Fibroblast of mammary gland (primary cell): ENCODE measurements around the gene HDAC8.

Source experiments
- DNase-seq: peaks from one replicate; pipeline ENCODE4 v3.0.0-alpha.2; 2010; ENCODE audit warnings: low read depth
- H3K4me3 ChIP-seq: 2 replicates; pipeline ENCODE4 v1.5.1; 2011; ENCODE audit warnings: low read depth, mild to moderate bottlenecking, low read length, moderate library complexity; ENCODE audit not compliant: control insufficient read depth
- CTCF ChIP-seq: conservative IDR thresholded peaks from 2 replicates; pipeline ENCODE4 v1.5.1; 2011; ENCODE audit warnings: low read depth, low read length, inconsistent platforms; ENCODE audit not compliant: control insufficient read depth, insufficient read depth

The HDAC8 gene

GRCh38 chrX:72307646-72308051 lies 265.0 kb downstream of the HDAC8 start:
- no peak for DNase-seq
- no peak overlapping the region for H3K4me3 ChIP-seq
- no peak for TF ChIP-seq CTCF

- peak; percentile 62 for DNase-seq
- peak overlapping the region; percentile 47 for H3K4me3 ChIP-seq
- no peak for TF ChIP-seq CTCF
Measured at GRCh38 chrX:72306851-72307645, 265.6 kb downstream of the HDAC8 start.

DNA sequence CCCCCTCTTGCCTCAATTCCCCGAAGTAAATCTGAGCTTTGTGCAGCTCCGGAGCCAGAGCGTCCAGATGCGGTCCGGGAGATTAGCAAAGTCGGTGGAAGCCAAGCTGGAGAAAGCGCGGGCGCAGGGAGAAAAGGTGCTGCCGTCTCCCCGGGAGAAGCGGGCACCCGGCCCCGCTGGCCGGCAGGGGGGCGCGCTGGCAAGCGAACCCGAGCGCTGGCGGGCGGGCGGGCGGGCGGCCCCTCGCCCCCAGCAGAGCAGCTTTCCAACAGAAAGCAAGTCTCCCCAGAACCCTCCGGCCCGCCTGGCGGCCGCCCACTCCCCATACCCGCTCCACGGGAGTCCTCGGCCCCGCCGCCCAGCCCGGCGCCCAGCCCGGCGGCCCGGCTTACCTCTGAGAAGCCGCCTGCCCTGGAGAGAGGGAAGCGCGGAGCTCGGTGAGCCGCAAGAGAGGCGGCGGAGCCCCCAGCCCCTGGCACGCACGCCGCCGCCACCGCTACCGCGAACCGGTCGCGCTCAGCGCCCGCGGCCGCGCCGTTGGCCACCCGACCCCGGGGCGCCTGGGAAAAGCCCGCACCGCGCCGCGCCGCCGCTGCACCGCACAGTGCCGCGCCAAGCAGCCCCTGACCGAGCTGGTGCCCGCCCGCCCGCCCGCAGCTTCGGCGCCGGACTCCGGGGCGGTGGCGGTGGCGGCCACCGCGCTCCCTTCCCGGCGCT lies 266.4 kb downstream of the HDAC8 start:
- H3K4me3 ChIP-seq = peak overlapping the region; percentile 47
- DNase-seq = no peak
- no peak for TF ChIP-seq CTCF

DNA sequence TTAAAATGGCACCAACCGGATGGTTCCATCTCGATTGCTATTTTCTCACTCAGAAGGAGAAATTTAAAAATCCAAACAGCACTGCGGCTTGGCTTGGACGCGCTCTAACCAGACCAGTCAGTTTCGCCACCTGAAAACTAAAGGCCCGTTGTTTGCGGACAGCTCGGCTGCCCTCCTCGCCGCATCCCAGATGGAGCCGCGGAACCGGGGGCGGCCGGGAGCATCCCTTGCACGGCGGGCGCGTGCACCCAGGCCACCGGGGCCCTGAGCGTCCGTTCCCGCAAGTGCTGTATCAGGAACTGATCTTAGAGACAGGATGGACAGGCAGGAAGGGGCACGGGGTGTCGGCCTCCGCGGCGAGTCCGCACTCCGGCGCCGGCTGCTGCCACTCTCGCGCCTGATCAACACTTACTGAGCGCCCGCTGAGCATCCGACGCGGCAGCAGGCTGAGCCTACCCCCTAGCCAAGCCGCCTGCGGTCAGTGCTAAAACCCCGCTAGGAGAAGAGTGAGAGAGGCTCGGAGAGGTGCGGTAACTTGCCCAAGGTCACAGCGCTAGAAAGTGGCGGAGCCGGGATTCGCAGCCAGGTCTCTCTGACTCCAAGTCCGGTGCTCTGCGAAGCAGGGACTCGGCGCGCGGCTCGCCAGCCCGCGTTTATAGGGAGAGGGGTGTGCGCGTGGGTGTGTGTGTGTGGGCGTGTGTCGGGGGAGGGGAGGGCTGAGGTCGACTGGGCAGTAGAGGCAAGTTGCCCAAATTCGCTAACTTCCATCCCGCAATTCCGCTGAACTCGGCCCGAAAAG lies 267.2 kb downstream of the HDAC8 start, which contains the start of gene CITED1:
CITED1 (minus strand) TSS at position 629 of the 799 bp plus-strand sequence. CDS start 3,045 bp downstream, outside the sequence.
- peak within 1 kb of the TSS; percentile 47 for H3K4me3 ChIP-seq
- DNase-seq = no peak
- no peak for TF ChIP-seq CTCF

DNA sequence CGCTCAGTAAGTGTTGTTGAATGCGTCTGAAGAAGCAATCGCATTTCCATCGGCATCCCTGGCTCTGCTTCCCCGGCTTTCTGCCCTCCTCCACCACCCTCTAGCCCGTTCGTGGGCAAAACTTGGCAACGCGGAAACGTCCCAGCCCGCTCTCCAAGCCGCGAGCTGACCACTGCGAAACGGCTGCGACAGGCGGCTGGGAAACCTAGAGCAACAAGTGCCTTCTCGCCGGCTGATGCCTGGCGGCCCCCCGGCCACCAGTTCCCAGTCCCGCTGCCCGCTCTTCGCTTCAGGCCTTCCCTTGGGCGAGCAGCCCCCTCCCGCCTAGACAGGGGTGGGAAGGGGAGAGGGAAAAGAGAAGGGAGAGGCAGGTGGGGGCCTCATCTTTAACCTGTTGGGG lies 267.8 kb downstream of the HDAC8 start:
- H3K4me3 ChIP-seq = no peak overlapping the region
- TF ChIP-seq CTCF = no peak
- no peak for DNase-seq

- no peak for DNase-seq
- no peak overlapping the region for H3K4me3 ChIP-seq
- TF ChIP-seq CTCF = no peak
Measured at GRCh38 chrX:72301781-72302180, 270.9 kb downstream of the HDAC8 start.
